ENCODE measurements around the gene ATP2A2. TPM values are rescaled to one million over a fixed set of nuclear protein-coding genes. Genes with fewer than 3 reads are reported as not detected.

ATP2A2 gene
- total RNA-seq (100 to 1,000 TPM; 204 to 258 TPM), polyA plus RNA-seq (ENCODE audit: insufficient read length in 6 of 6) (100 to 1,000 TPM; 118 to 151 (median 133) TPM)
- long read RNA-seq, donor 1, full-length matches to known transcripts, result 7 of 23 reads
- long read RNA-seq, donor 1, partial matches to known transcripts, result 16 of 23 reads
- long read RNA-seq, donor 1, other reads (novel, unspliced or antisense), result 0 of 23 reads
- long read RNA-seq, donor 2, full-length matches to known transcripts, result 7 of 32 reads
- long read RNA-seq, donor 2, partial matches to known transcripts, result 25 of 32 reads
- long read RNA-seq, donor 2, other reads (novel, unspliced or antisense), result 0 of 32 reads
- long read RNA-seq, donor 3, full-length matches to known transcripts, result 8 of 14 reads
- long read RNA-seq, donor 3, partial matches to known transcripts, result 6 of 14 reads
- long read RNA-seq, donor 3, other reads (novel, unspliced or antisense), result 0 of 14 reads
- long read RNA-seq, donor 4, result 0 reads
- long read RNA-seq, donor 5, full-length matches to known transcripts, result 3 of 8 reads
- long read RNA-seq, donor 5, partial matches to known transcripts, result 5 of 8 reads
- long read RNA-seq, donor 5, other reads (novel, unspliced or antisense), result 0 of 8 reads
- long read RNA-seq, donor 6, full-length matches to known transcripts, result 3 of 3 reads
- long read RNA-seq, donor 6, partial matches to known transcripts, result 0 of 3 reads
- long read RNA-seq, donor 6, other reads (novel, unspliced or antisense), result 0 of 3 reads
- long read RNA-seq, donor 7, full-length matches to known transcripts, result 1 of 1 reads
- long read RNA-seq, donor 7, partial matches to known transcripts, result 0 of 1 reads
- long read RNA-seq, donor 7, other reads (novel, unspliced or antisense), result 0 of 1 reads
- long read RNA-seq, donor 8, full-length matches to known transcripts, result 4 of 10 reads
- long read RNA-seq, donor 8, partial matches to known transcripts, result 6 of 10 reads
- long read RNA-seq, donor 8, other reads (novel, unspliced or antisense), result 0 of 10 reads
- long read RNA-seq, donor 9, result 0 reads
- long read RNA-seq, donor 10, partial matches to known transcripts, result 0 of 1 reads
- long read RNA-seq, donor 10, other reads (novel, unspliced or antisense), result 1 of 1 reads
- long read RNA-seq, donor 11, full-length matches to known transcripts, result 8 of 59 reads
- long read RNA-seq, donor 11, partial matches to known transcripts, result 51 of 59 reads
- long read RNA-seq, donor 11, other reads (novel, unspliced or antisense), result 0 of 59 reads
- long read RNA-seq, donor 12, full-length matches to known transcripts, result 1 of 16 reads
- long read RNA-seq, donor 12, partial matches to known transcripts, result 15 of 16 reads
- long read RNA-seq, donor 12, other reads (novel, unspliced or antisense), result 0 of 16 reads

GRCh38 chr12:110280779-110281548 is at the start of gene ATP2A2:
Gene ATP2A2 (plus strand): TSS chr12:110281247. CDS start chr12:110281790, 543 bp downstream.
- H3K27ac ChIP-seq, result peak within 1 kb of the TSS; percentile 96 to 97
- DNase-seq (peak; percentile 91 to 97 (median 92)), ATAC-seq (peak; percentile 95)
- no peaks in the 10 kb centered on the region for H3K36me3 ChIP-seq
- no peaks in the 10 kb centered on the region for H3K27me3 ChIP-seq
- TF ChIP-seq CTCF (IDR thresholded peaks at IDR 0.05), result no peak
- intact Hi-C loops (cut with DNase I), result no loop called here
- H3K4me3 ChIP-seq, result peak within 1 kb of the TSS; percentile 76 to 91
- no peaks in the 10 kb centered on the region for H3K9me3 ChIP-seq
- peaks cover 17 to 51% of the 10 kb centered on the region in 2 donors for H3K4me1 ChIP-seq

- Histone ChIP-seq H3K36me3 (no peaks in the 10 kb centered on the region), H3K27ac (no peak overlapping the region), H3K27me3 (no peaks in the 10 kb centered on the region), H3K9me3 (no peaks in the 10 kb centered on the region), H3K4me3 (no peak overlapping the region), H3K4me1 (peaks cover 0 to 21% of the 10 kb centered on the region in 2 donors)
- DNase-seq (no peak), ATAC-seq (no peak)
- intact Hi-C loops (cut with DNase I), result no loop called here
- no peak for TF ChIP-seq CTCF (IDR thresholded peaks at IDR 0.05)
Observed at GRCh38 chr12:110233212-110233903, 47.7 kb upstream of the ATP2A2 start.

- H3K9me3 ChIP-seq, result no peaks in the 10 kb centered on the region
- no peak for TF ChIP-seq CTCF (IDR thresholded peaks at IDR 0.05)
- H3K27me3 ChIP-seq, result no peaks in the 10 kb centered on the region
- no peak for ATAC-seq
- H3K36me3 ChIP-seq, result no peaks in the 10 kb centered on the region
- H3K4me3 ChIP-seq, result no peak overlapping the region
- DNase-seq, result peak in 1 of 4 donors; percentile 9
- H3K27ac ChIP-seq, result peak overlapping the region; percentile 47 to 74
- H3K4me1 ChIP-seq, result peaks cover 0 to 21% of the 10 kb centered on the region in 2 donors
- intact Hi-C loops (cut with DNase I), result no loop called here
Observed at GRCh38 chr12:110234331-110234751, 46.7 kb upstream of the ATP2A2 start.

- intact Hi-C loops (cut with DNase I), result no loop called here
- H3K36me3 ChIP-seq, result no peaks in the 10 kb centered on the region
- peaks cover 0 to 21% of the 10 kb centered on the region in 2 donors for H3K4me1 ChIP-seq
- no peaks in the 10 kb centered on the region for H3K9me3 ChIP-seq
- ATAC-seq (peak; percentile 79), DNase-seq (peak in 1 of 4 donors; percentile 37)
- no peak for TF ChIP-seq CTCF (IDR thresholded peaks at IDR 0.05)
- H3K4me3 ChIP-seq, result no peak overlapping the region
- H3K27ac ChIP-seq, result peak overlapping the region; percentile 47 to 74
- no peaks in the 10 kb centered on the region for H3K27me3 ChIP-seq
Observed at GRCh38 chr12:110234755-110235154, 46.3 kb upstream of the ATP2A2 start.
